Measurements from ENCODE around the gene TMEM247. TPM values are rescaled to one million over a fixed set of nuclear protein-coding genes. Genes with fewer than 3 reads are reported as not detected.

The TMEM247 gene
- total RNA-seq, 2 experiments from 2014 or later, result not detected

DNA sequence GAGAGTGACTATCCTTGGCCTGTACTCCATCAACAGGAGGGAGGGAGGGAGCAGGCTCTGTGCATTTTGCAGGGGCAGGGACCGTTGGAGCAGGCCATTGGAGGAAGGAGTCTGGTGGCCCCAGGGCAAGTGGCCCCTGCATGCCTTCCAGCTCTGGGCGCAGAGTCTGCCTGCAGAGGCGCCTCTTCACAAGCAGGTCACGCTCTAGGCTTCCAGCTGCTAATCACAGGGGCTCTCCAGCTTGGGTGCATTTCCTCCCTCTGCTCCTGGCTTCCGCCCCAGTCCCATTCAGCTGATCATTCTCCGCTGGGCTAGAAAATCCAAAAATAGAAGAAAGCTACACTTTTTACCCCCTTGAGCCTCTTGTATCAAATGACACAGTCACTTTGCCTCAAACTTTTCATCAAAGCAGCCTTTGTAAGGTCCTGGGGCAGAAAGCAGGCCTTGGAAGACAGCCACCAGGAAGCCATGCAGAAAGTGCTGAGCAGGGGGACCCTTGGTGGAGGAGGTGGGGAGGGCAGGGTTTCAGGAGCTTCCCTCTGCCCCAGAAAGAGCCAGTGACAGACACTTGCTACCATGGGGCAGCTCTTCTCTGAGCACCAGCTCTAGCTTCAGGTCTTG lies 11.3 kb downstream of the TMEM247 start:
- Mint-ChIP-seq H3K27me3 (no peaks in the 10 kb centered on the region), H3K27ac (no peak overlapping the region), H3K4me1 (peaks cover 10% of the 10 kb centered on the region), H3K9me3 (ENCODE audit: low read depth) (no peaks in the 10 kb centered on the region), H3K4me3 (no peak overlapping the region), H3K36me3 (ENCODE audit: low read depth) (no peaks in the 10 kb centered on the region)
- intact Hi-C loops (cut with DNase I, micrococcal nuclease), result no loop called here
- peak; percentile 12 for DNase-seq
- ATAC-seq, result no peak
- POLR2A ChIA-PET, result no interaction called here
- CTCF ChIA-PET, result interaction anchor here (1.1 to 1.5 kb wide), 4 partner anchors 22 to 428 kb away, joined by 3 to 4 read pairs (median 4); no protein-coding TSS in a partner anchor

DNA sequence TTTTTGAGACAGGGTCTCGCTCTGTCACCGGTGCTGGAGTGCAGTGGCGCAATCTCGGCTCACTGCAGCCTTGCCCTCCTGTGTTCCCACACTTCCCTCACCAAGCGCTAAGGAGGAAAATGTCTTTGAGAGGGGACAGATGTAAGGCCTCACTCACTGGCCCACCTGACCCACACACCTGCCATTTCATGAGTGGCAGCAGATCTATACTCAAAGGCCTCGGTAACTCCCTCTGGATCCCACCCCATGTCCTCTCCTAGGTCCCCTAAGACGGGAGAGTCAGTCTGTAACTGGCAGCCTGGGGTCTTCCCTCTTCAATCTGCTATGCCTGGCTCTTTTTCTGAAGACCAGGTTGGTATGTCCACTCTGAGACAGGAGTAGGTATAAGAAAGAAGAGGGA lies 12.9 kb downstream of the TMEM247 start:
- CTCF ChIA-PET, result no interaction called here
- intact Hi-C loops (cut with DNase I, micrococcal nuclease), result no loop called here
- no peaks in the 10 kb centered on the region for H3K36me3 Mint-ChIP-seq (ENCODE audit: low read depth)
- H3K27me3 Mint-ChIP-seq, result no peaks in the 10 kb centered on the region
- DNase-seq (no peak), ATAC-seq (no peak)
- H3K4me3 Mint-ChIP-seq, result no peak overlapping the region
- H3K9me3 Mint-ChIP-seq (ENCODE audit: low read depth), result no peaks in the 10 kb centered on the region
- POLR2A ChIA-PET, result no interaction called here
- no peak overlapping the region for H3K27ac Mint-ChIP-seq
- peaks cover 10% of the 10 kb centered on the region for H3K4me1 Mint-ChIP-seq

DNA sequence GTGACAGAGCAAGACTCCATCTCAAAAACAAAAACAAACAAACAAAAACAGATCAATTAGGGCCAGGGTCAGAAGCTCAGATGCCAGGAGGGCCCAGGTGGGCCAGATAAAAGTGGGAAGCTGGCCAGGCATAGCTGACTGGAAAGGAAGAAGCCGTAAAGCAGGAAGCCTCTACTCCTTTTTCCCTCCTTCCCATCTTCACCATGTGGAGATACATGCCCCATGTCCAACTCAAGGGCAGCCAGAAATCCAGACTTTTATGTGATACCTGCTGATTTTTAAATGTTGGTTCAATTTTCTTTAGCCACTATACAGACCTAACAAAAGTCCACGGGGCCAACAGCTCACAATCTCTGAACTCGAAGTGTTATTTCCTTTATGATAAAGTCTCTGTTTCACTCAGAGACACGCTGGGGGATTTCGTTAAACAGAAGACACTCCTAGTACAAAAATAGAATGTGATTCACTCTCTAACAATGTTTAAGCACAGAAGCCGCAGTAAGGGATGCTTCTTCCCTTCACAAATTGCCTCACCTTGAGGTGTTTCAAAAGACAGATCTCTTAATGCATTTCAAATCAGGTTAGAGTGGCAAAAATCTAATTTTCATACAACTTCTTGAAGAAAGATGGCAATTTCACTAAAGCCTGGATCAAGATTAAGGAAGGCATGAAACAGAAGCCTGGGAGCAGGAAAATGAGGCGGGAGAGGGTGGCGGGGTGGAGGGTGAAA lies 14.0 kb downstream of the TMEM247 start:
- ATAC-seq (peak; percentile 86), DNase-seq (peak; percentile 36)
- CTCF ChIA-PET, result no interaction called here
- H3K4me3 Mint-ChIP-seq, result no peak overlapping the region
- POLR2A ChIA-PET, result interaction anchor here (0.6 kb wide), 1 partner anchor 45 kb away, joined by 4 read pairs; no protein-coding TSS in a partner anchor
- H3K4me1 Mint-ChIP-seq, result peaks cover 10% of the 10 kb centered on the region
- H3K36me3 Mint-ChIP-seq (ENCODE audit: low read depth), result no peaks in the 10 kb centered on the region
- H3K27ac Mint-ChIP-seq, result peak overlapping the region; percentile 53
- intact Hi-C loops (cut with DNase I, micrococcal nuclease), result no loop called here
- no peaks in the 10 kb centered on the region for H3K9me3 Mint-ChIP-seq (ENCODE audit: low read depth)
- H3K27me3 Mint-ChIP-seq, result peaks cover 2% of the 10 kb centered on the region

DNA sequence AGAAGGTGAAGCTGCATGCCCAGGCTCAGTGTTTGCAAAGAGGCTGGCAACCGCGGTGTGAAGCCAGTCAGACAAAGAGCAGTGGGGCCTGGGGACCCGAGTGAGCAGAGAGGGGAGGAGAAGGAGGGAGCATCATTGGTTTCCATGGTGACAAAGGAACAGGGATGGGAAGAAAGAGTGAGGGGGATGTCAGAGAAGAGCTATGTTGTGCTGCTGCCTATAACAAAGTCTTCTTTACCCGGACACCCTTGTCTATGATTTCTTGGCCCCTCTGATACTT lies 14.5 kb downstream of the TMEM247 start:
- H3K27ac Mint-ChIP-seq, result no peak overlapping the region
- DNase-seq (no peak), ATAC-seq (no peak)
- intact Hi-C loops (cut with DNase I, micrococcal nuclease), result no loop called here
- H3K4me1 Mint-ChIP-seq, result peaks cover 11% of the 10 kb centered on the region
- ChIA-PET CTCF (no interaction called here), POLR2A (interaction anchor here (0.6 kb wide), 1 partner anchor 44 kb away, joined by 4 read pairs; no protein-coding TSS in a partner anchor)
- H3K9me3 Mint-ChIP-seq (ENCODE audit: low read depth), result no peaks in the 10 kb centered on the region
- no peaks in the 10 kb centered on the region for H3K36me3 Mint-ChIP-seq (ENCODE audit: low read depth)
- peaks cover 5% of the 10 kb centered on the region for H3K27me3 Mint-ChIP-seq
- H3K4me3 Mint-ChIP-seq, result no peak overlapping the region

DNA sequence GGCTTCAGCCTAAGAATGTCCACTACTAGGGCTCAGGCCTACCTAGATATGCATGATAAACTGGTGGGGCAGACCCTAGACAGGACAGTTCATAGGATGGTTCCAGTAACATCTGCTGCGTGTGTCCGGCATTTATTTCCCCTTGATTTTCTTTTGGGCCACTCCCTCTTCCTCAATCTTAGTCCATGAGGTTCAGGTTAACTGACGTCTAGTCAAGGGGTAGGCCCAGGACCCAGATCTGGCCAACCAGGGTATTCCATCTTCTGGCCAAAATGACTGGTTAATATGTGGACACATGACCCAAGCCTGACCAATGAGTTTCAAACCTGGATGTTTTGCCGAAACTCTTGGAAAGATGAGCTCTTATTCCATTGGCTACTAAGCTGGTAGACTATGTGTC lies 15.2 kb downstream of the TMEM247 start:
- intact Hi-C loops (cut with DNase I, micrococcal nuclease), result no loop called here
- Mint-ChIP-seq H3K4me1 (peaks cover 14% of the 10 kb centered on the region), H3K9me3 (ENCODE audit: low read depth) (no peaks in the 10 kb centered on the region), H3K27me3 (peaks cover 6% of the 10 kb centered on the region), H3K36me3 (ENCODE audit: low read depth) (no peaks in the 10 kb centered on the region), H3K27ac (no peak overlapping the region), H3K4me3 (no peak overlapping the region)
- ATAC-seq (no peak), DNase-seq (no peak)
- CTCF ChIA-PET, result interaction anchor here (0.8 to 1.4 kb wide), 2 partner anchors 12 to 46 kb away, joined by 3 read pairs; no protein-coding TSS in a partner anchor
- POLR2A ChIA-PET, result interaction anchor here (0.7 kb wide), 1 partner anchor 141 kb away, joined by 3 read pairs; no protein-coding TSS in a partner anchor

DNA sequence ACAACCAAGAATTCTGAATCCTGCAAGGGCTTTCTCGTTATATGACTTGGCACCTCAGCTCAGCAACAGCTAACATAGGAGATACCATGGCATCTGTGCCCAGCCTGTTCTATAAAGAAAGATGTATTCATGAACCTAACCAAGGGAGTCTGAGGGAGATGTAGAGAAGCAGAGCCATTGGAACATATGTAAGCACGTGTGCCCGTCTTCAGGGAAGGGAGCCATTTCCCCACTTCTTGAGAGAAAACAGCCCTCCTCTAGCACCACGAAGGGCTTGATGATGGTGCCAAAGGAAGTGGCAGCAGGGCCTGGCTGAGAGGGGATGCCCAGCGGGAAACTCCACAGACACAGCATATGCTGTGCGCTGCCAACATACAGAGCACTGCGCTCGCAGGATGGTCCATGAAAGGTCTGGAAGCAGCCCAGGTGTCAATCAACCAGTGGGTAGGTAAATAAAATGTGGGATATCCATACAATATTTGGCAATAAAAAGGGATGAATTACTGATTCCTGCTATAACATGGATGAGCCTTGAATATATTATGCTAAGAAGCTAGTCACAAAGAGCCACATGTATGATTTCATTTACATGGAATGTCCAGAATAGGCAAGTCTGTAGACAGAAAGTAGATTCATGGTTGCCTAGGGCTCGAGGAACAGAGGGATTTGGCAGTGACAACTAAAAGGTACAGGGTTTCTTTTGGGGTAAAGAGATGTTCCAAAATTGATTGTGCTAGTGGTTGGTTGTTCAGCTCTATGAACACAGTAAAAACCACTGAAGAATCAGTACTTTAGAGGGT lies 16.1 kb downstream of the TMEM247 start:
- peaks cover 8% of the 10 kb centered on the region for H3K27me3 Mint-ChIP-seq
- H3K4me1 Mint-ChIP-seq, result peaks cover 22% of the 10 kb centered on the region
- ChIA-PET CTCF (interaction anchor here (0.8 to 1.4 kb wide), 2 partner anchors 13 to 45 kb away, joined by 3 read pairs; no protein-coding TSS in a partner anchor), POLR2A (no interaction called here)
- intact Hi-C loops (cut with DNase I, micrococcal nuclease), result no loop called here
- H3K27ac Mint-ChIP-seq, result no peak overlapping the region
- no peaks in the 10 kb centered on the region for H3K9me3 Mint-ChIP-seq (ENCODE audit: low read depth)
- H3K36me3 Mint-ChIP-seq (ENCODE audit: low read depth), result no peaks in the 10 kb centered on the region
- no peak overlapping the region for H3K4me3 Mint-ChIP-seq
- DNase-seq (no peak), ATAC-seq (no peak)

DNA sequence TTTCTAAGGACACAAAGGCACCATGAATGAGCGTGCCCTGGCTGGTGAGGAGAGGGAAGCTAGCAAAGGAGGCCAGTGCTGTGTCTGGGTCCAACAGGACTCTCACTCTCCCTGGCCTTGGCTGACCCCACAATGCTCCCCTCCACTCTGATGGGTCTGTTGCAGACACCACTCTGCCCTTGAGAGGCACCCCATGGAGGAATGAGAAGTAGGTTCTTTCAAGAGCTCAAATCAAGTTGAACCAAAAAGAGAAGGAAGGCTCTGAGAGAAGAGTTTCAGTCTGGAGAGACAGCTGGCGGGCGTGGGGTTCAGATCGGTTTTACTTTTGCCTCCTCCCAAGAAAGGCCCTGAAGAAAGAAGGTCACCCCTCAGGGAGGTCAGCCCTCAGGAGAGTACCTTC lies 18.4 kb downstream of the TMEM247 start:
- H3K27ac Mint-ChIP-seq, result no peak overlapping the region
- ATAC-seq, result no peak
- H3K4me3 Mint-ChIP-seq, result no peak overlapping the region
- peaks cover 20% of the 10 kb centered on the region for H3K4me1 Mint-ChIP-seq
- intact Hi-C loops (cut with DNase I, micrococcal nuclease), result no loop called here
- H3K9me3 Mint-ChIP-seq (ENCODE audit: low read depth), result no peaks in the 10 kb centered on the region
- H3K27me3 Mint-ChIP-seq, result peaks cover 8% of the 10 kb centered on the region
- no peak for DNase-seq
- no peaks in the 10 kb centered on the region for H3K36me3 Mint-ChIP-seq (ENCODE audit: low read depth)
- ChIA-PET POLR2A (interaction anchor here (0.9 kb wide), 1 partner anchor 130 kb away, joined by 4 read pairs; no protein-coding TSS in a partner anchor), CTCF (interaction anchor here (0.5 to 1.1 kb wide), 2 partner anchors 35 to 927 kb away, joined by 3 read pairs; no protein-coding TSS in a partner anchor)

DNA sequence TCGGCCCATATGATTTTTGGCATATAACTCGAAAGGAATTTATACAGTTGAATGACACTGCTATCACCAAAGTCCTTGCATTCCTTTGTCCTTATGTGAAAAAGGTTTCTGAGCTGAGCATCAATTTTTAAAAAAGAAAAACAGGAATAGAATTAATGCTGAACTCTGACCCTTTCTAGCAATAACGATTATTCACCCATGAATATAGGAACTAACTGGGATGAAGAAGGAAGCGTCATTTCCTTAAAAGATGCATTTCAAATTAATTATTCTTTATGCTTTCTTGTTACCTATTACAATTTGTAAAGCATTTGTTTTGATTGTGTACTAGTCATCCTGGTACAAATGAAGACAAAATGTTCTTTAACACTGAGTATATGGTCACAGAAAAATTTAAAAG lies 19.3 kb downstream of the TMEM247 start:
- ChIA-PET POLR2A (no interaction called here), CTCF (interaction anchor here (1.1 kb wide), 1 partner anchor 36 kb away, joined by 3 read pairs; no protein-coding TSS in a partner anchor)
- DNase-seq, result no peak
- intact Hi-C loops (cut with DNase I, micrococcal nuclease), result no loop called here
- H3K4me3 Mint-ChIP-seq, result peak overlapping the region; percentile 44
- H3K9me3 Mint-ChIP-seq (ENCODE audit: low read depth), result no peaks in the 10 kb centered on the region
- H3K27ac Mint-ChIP-seq, result no peak overlapping the region
- no peaks in the 10 kb centered on the region for H3K36me3 Mint-ChIP-seq (ENCODE audit: low read depth)
- peaks cover 8% of the 10 kb centered on the region for H3K27me3 Mint-ChIP-seq
- no peak for ATAC-seq
- H3K4me1 Mint-ChIP-seq, result peaks cover 13% of the 10 kb centered on the region

DNA sequence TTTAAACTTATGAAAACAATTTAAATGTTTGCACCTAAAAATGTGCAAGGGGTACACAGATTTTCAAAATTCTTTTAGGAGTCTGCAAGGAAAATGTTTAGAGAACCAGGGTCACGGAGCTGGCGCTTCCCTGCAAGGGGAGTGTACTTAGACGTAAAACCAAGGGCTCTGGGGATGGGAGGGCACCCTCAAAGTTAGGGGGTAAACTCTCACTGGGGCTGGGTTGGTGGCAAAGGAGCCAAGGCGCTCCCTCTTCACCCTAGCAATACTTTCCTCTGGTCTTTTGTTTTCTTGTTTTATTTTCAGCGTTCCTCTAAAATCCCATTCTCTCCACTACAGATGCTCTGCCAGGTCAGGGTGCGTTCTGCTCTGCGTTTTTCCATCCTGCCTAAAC lies 20.0 kb downstream of the TMEM247 start:
- ATAC-seq, result no peak
- H3K27ac Mint-ChIP-seq, result no peak overlapping the region
- intact Hi-C loops (cut with DNase I, micrococcal nuclease), result no loop called here
- POLR2A ChIA-PET, result no interaction called here
- CTCF ChIA-PET, result no interaction called here
- no peak for DNase-seq
- peak overlapping the region; percentile 78 for H3K4me3 Mint-ChIP-seq
- no peaks in the 10 kb centered on the region for H3K36me3 Mint-ChIP-seq (ENCODE audit: low read depth)
- H3K27me3 Mint-ChIP-seq, result peaks cover 8% of the 10 kb centered on the region
- H3K4me1 Mint-ChIP-seq, result peaks cover 12% of the 10 kb centered on the region
- H3K9me3 Mint-ChIP-seq (ENCODE audit: low read depth), result no peaks in the 10 kb centered on the region

DNA sequence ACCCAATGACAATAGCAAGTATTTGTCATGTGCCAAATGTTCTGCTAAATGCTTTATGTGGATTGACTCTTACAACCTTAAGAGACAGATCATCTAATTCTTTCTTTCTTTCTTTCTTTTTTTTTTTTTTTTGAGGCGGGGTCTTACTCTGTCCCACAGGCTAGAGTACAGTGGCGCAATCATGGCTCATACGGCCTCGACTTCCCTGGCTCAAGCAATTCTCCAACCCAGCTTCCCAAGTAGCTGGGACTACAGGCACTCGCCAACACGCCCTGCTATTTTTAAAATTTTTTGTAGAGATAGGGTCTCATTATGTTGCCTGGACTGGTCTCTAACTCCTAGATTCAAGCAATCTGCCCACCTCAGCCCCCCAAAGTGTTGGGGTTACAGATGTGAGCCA lies 21.4 kb downstream of the TMEM247 start:
- intact Hi-C loops (cut with DNase I, micrococcal nuclease), result no loop called here
- Mint-ChIP-seq H3K4me1 (peaks cover 12% of the 10 kb centered on the region), H3K27ac (no peak overlapping the region), H3K36me3 (ENCODE audit: low read depth) (no peaks in the 10 kb centered on the region), H3K4me3 (no peak overlapping the region), H3K9me3 (ENCODE audit: low read depth) (no peaks in the 10 kb centered on the region), H3K27me3 (peaks cover 8% of the 10 kb centered on the region)
- ATAC-seq (no peak), DNase-seq (no peak)
- ChIA-PET POLR2A (no interaction called here), CTCF (no interaction called here)

DNA sequence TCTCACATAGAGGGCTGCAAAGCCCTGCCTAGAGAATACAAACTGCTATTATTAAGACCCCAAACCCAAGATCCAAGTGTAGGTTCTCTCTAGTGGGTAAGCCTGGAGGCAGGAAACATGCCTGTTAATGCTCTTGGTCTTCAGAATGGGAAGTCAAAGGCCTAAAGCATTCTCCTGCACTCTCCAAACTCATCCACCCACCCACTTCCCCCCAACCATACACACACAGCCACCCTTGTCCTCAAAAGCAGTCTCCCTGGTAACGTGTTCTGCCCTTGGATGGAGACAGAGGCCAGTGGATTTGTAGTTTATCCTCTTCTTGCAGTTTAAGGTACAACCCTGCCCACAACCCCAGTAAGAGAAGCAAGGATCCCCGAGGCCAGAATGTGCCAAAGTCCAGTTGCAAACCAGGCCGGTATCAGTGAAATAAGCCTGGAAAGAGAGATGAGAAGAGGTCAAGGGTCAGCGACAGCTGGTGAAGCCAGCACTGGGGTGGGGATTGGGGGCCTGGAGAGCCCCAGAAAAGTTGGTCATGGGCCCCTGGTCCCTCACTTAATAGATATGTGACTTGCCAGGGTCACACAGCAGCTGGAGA lies 23.0 kb downstream of the TMEM247 start:
- ATAC-seq (no peak), DNase-seq (no peak)
- Mint-ChIP-seq H3K36me3 (ENCODE audit: low read depth) (no peaks in the 10 kb centered on the region), H3K27me3 (peaks cover 8% of the 10 kb centered on the region), H3K27ac (no peak overlapping the region), H3K9me3 (ENCODE audit: low read depth) (no peaks in the 10 kb centered on the region), H3K4me3 (no peak overlapping the region), H3K4me1 (peaks cover 12% of the 10 kb centered on the region)
- ChIA-PET CTCF (interaction anchor here (1.2 kb wide), 1 partner anchor 40 kb away, joined by 3 read pairs; no protein-coding TSS in a partner anchor), POLR2A (no interaction called here)
- intact Hi-C loops (cut with DNase I, micrococcal nuclease), result no loop called here
